Right atrium auricular region (tissue), 2 donors: ENCODE data around the gene CDKAL1. TPM values are rescaled to one million over a fixed set of nuclear protein-coding genes. Genes with fewer than 3 reads are reported as not detected.

Experiments used
- DNase-seq: peaks from one replicate; pipeline ENCODE4 v3.0.0-alpha.2; 2019; ENCODE audit warnings: low spot score
- H3K27ac ChIP-seq, 2 donors: fragments of 200-600 bp; sonication (generic); 1 replicate in 1 of 2; 2 replicates in 1 of 2; pipeline ENCODE4 v1.5.1; 2016 to 2019
- H3K27me3 ChIP-seq, 2 donors: fragments of 200-600 bp; sonication (generic); one replicate each; pipeline versions ENCODE4 v1.5.1 to v1.6.0; 2017 to 2019
- H3K36me3 ChIP-seq: fragments of 200-600 bp; sonication (generic); one replicate; pipeline ENCODE4 v1.5.1; 2016
- H3K4me1 ChIP-seq, 2 donors: fragments of 200-600 bp; sonication (generic); one replicate each; pipeline versions ENCODE4 v1.5.1 to v1.6.0; 2017 to 2019
- H3K4me3 ChIP-seq, 2 donors: fragments of 200-600 bp; sonication (generic); 1 replicate in 1 of 2; 2 replicates in 1 of 2; pipeline ENCODE4 v1.5.1; 2017 to 2019; ENCODE audit warnings: mild to moderate bottlenecking in 1 of 2, moderate library complexity in 1 of 2
- H3K9me3 ChIP-seq, 2 donors: fragments of 200-600 bp; sonication (generic); one replicate each; pipeline ENCODE4 v1.5.1; 2019
- total RNA-seq, 2 donors: library from RNA; depleted of rRNA; stranded (reverse); fragments of >200 nt; gene quantifications; one replicate each; pipeline ENCODE4 v1.1.0, GENCODE V29; 2016
- TF ChIP-seq, protein P1 (sequence below), 2 donors: fragments of 200-600 bp; sonication (generic); IDR thresholded peaks; one replicate each; pipeline ENCODE4 v1.5.1; 2019; ENCODE audit warnings: antibody characterized with exemption in 2 of 2

The CDKAL1 gene
- total RNA-seq, 2 donors from 2014 or later: 8.8 to 10.5 TPM

DNA sequence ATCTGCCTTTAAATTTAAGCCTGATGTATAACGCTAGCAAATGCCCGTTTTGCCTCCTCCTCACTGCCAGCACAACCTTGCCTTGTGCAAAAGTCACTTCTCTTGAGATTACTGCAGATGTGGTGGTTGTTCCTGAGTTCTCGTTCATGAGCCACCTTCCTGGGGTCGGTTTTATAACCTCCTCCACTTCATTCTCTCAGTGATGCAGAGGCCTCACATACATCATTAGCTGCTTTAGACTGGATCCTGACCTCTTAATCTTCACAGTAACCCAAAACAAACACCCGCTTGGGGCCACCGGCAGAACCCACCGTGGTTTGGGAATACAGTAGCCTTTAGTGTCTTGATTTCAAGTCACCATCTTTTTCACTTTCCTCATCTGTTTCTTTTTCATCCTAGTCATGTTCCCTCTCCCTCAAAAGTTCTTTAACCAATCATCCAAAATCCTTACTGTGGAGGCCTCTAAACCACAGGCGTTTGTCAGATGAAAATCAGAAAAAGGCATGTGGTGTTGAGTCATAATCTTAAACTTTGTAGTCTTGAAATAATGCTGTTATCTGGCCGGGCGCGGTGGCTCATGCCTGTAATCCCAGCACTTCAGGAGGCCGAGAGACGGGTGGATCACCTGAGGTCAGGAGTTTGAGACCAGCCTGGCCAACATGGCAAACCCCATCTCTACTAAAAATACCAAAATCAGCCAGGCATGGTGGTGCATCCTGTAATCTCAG, 629.0 kb downstream of the CDKAL1 start:
- DNase-seq: no peak
- H3K36me3 ChIP-seq: no peaks in the 10 kb centered on the region
- no peaks in the 10 kb centered on the region for H3K9me3 ChIP-seq
- H3K27ac ChIP-seq: no peak overlapping the region
- TF ChIP-seq, protein P1, sequence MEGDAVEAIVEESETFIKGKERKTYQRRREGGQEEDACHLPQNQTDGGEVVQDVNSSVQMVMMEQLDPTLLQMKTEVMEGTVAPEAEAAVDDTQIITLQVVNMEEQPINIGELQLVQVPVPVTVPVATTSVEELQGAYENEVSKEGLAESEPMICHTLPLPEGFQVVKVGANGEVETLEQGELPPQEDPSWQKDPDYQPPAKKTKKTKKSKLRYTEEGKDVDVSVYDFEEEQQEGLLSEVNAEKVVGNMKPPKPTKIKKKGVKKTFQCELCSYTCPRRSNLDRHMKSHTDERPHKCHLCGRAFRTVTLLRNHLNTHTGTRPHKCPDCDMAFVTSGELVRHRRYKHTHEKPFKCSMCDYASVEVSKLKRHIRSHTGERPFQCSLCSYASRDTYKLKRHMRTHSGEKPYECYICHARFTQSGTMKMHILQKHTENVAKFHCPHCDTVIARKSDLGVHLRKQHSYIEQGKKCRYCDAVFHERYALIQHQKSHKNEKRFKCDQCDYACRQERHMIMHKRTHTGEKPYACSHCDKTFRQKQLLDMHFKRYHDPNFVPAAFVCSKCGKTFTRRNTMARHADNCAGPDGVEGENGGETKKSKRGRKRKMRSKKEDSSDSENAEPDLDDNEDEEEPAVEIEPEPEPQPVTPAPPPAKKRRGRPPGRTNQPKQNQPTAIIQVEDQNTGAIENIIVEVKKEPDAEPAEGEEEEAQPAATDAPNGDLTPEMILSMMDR (IDR thresholded peaks at IDR 0.05): no peak
- no peak overlapping the region for H3K4me3 ChIP-seq
- H3K4me1 ChIP-seq: peaks cover 0 to 9% of the 10 kb centered on the region in 2 donors
- no peaks in the 10 kb centered on the region for H3K27me3 ChIP-seq

DNA sequence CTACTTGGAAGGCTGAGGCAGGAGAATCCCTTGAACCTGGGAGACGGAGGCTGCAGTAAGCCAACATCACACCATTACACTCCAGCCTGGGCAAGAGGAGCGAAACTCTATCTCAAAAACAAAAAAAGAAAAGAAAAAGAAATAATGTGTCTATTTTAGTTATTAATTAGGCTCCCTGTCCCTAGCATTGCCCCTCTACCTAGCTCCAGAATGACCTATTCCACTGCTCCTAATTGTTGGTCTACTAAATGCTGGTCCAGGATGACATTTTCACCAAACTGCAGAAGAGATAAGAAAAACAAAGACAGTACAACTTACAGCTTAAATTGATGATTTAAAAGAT, 629.6 kb downstream of the CDKAL1 start:
- H3K27me3 ChIP-seq: no peaks in the 10 kb centered on the region
- H3K9me3 ChIP-seq: no peaks in the 10 kb centered on the region
- TF ChIP-seq, protein P1 (IDR thresholded peaks at IDR 0.05): no peak
- DNase-seq: no peak
- peaks cover 0 to 9% of the 10 kb centered on the region in 2 donors for H3K4me1 ChIP-seq
- no peak overlapping the region for H3K4me3 ChIP-seq
- H3K36me3 ChIP-seq: no peaks in the 10 kb centered on the region
- no peak overlapping the region for H3K27ac ChIP-seq

DNA sequence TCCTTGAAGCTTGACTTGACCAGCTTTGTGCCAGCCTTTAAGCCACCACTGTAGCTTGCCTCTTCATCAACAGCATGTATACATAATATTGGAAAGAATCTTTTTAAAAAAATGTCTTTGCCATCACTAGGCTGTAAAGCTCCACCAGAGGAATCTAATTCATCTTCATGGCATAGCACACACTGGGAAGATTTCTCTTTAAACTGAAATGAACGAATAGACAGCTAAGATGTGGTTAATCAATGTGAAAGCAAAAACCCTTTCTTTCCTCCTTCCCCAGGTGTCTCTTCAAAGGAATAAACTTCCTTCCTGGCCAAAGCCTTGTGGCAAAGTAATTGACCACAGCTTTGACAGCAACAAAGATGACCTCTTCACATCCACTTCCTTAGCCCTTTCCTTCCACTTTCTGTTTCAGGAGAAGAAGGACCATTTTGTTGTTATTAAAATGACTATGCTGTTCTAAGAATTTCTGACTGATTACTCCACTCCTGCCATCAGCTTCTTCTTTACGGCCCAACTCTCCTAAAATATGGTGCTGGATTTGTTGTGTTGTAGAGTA, 630.6 kb downstream of the CDKAL1 start:
- no peak overlapping the region for H3K4me3 ChIP-seq
- TF ChIP-seq, protein P1 (IDR thresholded peaks at IDR 0.05): no peak
- no peaks in the 10 kb centered on the region for H3K27me3 ChIP-seq
- no peaks in the 10 kb centered on the region for H3K36me3 ChIP-seq
- H3K4me1 ChIP-seq: peaks cover 0 to 9% of the 10 kb centered on the region in 2 donors
- no peak overlapping the region for H3K27ac ChIP-seq
- no peak for DNase-seq
- H3K9me3 ChIP-seq: no peaks in the 10 kb centered on the region

DNA sequence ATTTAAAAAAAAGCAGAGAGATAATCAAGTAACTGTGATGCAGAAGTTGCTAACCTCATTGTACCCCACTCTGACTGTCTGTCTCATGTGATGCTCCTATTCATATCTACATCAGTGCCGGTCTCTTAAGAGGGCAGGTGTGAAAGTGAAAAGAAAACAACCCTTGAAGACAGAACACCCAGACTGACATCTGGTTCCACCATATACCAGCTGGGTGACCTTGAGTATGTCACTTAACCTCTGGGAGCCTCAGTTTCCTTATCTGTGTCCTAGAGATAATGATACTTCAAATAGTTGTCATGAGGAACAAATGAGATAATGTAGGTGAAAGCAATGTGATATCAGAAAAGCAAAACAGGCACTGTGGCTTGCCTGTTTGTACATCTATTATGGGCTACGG, 632.5 kb downstream of the CDKAL1 start:
- Histone ChIP-seq H3K4me3 (no peak overlapping the region), H3K36me3 (no peaks in the 10 kb centered on the region), H3K4me1 (peaks cover 0 to 9% of the 10 kb centered on the region in 2 donors), H3K27me3 (no peaks in the 10 kb centered on the region), H3K9me3 (no peaks in the 10 kb centered on the region), H3K27ac (peak overlapping the region; percentile 9 to 62)
- no peak for DNase-seq
- TF ChIP-seq, protein P1 (IDR thresholded peaks at IDR 0.05): no peak

DNA sequence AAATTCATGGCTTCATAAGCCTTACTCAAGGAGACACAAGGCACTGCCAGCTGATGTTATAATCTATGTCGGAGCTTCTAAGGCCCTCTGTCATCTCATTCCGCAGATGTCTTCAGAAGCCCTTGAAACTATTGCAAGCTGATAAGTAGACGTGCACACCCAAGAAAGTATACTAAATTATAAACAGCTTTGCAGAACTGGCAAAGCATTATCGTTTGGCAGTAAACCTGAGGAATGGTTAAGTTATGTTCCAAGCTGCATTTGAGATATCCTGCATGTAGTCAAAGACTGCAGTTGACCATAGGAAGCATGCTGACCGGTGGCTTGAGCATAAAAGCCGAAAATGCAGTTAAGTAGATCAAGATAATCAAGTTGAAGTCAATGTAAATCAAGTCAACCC, 633.5 kb downstream of the CDKAL1 start:
- Histone ChIP-seq H3K4me3 (no peak overlapping the region), H3K4me1 (peaks cover 0 to 9% of the 10 kb centered on the region in 2 donors), H3K27ac (peak overlapping the region in 1 of 2 donors; percentile 62), H3K27me3 (no peaks in the 10 kb centered on the region), H3K36me3 (no peaks in the 10 kb centered on the region), H3K9me3 (no peaks in the 10 kb centered on the region)
- TF ChIP-seq, protein P1 (IDR thresholded peaks at IDR 0.05): no peak
- no peak for DNase-seq
